GM21447 (cell line): ENCODE measurements around the gene SIT1.
A peak's percentile ranks its signal among the peaks of the same experiment; 100 is the strongest.
"Not testable (repeated sequence)": the region's sequence is repeated elsewhere in the genome, so short reads cannot be mapped to it uniquely, and the experiment has no call there.

Experiments
- ATAC-seq: cut with Tn5 transposase; IDR thresholded peaks from one replicate; pipeline ENCODE4 v1.9.1; 2021; ENCODE audit not compliant: unreplicated experiment

Gene SIT1

GRCh38 chr9:35660966-35661415 lies 10.3 kb upstream of the SIT1 start:
- no peak for ATAC-seq

- no peak for ATAC-seq
These were observed 8.6 kb upstream of the SIT1 start for GRCh38 chr9:35659340-35659739.

DNA sequence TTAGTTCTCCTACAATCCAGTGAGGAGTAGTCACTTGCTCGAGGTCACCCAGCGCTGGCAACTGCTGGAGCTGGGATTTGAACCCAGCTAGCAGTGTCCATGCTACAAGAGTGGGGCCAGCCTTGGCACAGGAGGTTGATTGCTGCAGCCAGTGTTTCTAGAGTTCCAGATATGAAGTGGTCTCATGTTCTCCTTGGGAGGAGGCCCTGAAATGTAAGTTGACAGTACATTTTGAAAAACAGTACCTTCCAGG lies 8.2 kb upstream of the SIT1 start:
- ATAC-seq, result no peak

DNA sequence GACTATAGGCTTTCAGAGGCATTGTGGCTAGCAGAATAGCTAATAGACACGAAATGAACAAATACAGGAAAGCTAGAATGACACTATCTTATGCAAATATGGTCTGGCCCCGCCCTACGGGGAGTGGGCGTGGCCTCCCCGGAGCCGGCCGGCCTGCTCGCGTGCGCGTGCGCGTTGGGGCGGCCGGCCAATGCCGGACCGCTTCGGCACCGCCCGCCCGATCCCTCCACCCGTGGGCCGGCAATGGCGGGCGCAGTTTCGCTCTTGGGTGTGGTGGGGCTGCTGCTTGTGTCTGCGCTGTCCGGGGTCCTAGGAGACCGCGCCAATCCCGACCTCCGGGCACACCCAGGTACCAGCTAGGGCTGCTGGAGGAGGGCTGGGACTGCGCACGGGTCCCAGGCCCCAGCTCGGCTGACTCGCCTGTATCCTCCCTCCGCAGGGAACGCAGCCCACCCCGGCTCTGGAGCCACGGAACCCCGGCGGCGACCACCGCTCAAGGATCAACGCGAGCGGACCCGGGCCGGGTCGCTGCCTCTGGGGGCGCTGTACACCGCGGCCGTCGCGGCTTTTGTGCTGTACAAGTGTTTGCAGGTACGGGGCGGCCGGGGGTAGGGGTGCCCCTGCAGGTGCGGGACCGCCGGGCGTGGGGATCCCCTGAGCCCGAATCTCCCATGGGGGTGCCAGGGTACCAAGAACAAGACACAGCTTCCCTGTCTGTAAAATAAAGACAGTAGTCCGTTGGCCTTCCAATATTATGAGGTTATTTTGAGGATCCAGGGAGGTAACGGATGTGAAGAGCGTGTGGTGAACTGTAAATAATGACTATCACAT lies 7.6 kb upstream of the SIT1 start, which contains the start of gene CCDC107:
Gene CCDC107, plus strand, starts transcription at position 156 of the 831 bp plus-strand sequence. Its CDS starts 88 bp downstream, at position 244.
- peak; percentile 50 for ATAC-seq

DNA sequence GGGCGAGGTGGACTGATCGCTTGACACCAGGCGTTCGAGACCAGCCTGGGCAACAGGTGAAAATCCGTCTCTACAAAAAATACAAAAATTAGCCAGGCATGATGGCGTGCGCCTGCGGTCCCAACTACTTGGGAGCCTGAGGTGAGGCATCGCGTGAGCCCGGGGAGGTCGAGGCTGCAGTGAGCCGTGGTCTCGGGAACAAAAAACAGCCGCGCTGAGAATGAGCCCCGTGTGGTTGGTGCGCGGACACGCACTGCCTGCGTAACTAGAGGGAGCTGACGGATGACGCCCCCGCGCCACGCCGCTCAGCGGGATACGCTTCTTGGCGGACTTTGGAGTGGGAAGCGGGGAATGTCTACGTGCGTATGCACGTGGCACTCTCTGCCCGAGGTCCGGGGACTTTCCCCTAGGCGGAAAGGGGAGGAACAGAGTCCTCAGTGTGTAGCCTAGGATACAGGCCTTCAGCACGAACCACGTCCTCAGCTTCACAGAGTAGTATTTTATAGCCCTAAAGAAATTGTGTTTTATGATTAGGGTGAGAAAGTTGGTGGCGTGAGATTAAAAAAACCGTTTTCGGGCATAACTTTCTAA lies 6.9 kb upstream of the SIT1 start, which contains the start of gene RMRP:
Gene RMRP, minus strand, starts transcription at position 474 of the 591 bp plus-strand sequence.
- peak; percentile 88 for ATAC-seq

DNA sequence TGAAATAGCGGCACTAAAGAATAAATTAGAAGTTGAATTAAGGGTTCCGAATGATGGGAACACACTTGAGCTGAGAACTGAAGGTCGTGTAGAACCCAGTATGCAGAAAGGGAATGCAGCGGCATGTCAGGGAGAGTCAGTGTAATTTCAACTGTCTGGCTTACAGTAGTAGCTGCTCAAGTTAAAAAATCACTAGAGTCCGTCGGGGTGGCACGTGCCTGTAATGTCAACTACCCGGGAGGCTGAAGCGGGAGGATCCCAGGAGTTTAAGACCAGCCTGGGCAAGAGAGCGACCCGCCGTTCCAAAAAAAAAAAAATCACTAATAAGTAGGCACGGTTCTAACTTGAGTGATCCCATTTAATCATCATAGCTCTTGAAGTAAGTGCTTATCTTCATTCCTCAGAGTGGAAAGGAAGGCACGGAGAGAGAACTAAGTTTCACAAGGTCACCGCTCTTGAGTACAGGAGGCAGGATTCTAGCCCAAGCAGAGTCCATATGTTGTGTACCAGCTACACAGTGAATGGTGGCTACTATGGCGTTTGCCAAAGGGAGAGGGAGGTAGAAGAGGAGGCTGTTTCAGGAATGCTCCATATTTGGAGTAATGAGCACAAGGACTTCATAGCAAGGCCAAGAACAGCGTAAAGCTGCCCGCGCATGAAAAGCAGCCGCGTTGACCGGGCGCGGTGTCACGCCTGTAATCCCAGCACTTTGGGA lies 6.3 kb upstream of the SIT1 start:
- no peak for ATAC-seq

GRCh38 chr9:35656348-35656747 lies 5.6 kb upstream of the SIT1 start:
- no peak for ATAC-seq

- no peak for ATAC-seq
These were observed 2.9 kb upstream of the SIT1 start for GRCh38 chr9:35653611-35654010.

DNA sequence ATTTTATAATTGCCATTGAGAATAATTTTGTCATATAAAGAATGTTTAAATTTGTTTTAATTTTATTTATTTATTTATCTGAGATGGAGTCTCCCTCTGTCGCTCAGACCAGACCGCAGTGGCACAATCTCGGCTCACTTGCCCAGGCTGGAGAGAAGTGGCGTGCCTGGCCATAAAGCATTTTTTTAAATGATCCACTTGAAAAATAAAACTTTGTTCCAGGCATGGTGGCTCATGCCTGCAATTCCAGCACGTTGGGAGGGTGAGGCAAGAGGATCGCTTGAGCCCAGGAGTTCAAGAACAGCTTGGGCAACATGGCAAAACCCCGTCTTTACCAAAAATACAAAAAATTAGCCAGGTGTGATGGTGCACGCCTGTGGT lies 2.1 kb upstream of the SIT1 start:
- no peak for ATAC-seq

DNA sequence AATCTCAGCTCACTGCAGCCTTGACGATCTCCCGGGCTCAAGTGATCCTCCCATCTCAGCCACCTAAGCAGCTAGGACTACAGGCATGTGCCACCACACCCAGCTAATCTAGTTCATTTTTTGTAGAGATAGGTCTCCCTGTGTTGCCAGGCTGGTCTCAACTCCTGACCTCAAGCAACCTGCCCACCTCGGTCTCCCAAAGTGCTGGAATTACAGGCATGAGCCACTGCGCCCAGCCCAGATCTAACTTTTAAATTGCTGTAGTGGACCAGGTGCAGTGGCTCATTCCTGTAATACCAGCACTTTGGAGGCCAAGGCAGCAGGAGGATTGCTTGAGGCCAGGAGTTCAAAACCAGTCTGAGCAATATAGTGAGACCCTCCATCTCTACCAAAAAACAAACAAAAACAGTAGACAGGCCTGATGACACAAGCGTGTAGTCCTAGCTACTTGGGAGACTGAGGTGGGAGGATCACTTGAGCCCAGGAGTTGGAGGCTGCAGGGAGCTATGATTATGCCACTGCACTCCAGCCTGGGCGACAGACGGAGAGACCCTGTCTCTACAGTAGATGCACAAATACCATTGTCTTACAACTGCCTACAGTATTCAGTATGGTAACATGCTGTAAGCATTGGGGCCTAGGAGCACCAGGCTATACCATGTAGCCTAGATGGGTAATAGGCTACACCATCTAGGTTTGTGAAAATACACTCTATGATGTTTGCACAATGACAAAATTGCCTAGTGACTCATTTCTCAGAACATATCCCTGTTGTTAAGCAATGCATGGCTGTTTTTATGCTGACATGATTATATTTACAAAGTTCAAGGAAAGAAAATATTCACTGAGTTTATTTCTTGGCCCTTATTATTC lies 1.5 kb upstream of the SIT1 start:
- ATAC-seq, result no peak

DNA sequence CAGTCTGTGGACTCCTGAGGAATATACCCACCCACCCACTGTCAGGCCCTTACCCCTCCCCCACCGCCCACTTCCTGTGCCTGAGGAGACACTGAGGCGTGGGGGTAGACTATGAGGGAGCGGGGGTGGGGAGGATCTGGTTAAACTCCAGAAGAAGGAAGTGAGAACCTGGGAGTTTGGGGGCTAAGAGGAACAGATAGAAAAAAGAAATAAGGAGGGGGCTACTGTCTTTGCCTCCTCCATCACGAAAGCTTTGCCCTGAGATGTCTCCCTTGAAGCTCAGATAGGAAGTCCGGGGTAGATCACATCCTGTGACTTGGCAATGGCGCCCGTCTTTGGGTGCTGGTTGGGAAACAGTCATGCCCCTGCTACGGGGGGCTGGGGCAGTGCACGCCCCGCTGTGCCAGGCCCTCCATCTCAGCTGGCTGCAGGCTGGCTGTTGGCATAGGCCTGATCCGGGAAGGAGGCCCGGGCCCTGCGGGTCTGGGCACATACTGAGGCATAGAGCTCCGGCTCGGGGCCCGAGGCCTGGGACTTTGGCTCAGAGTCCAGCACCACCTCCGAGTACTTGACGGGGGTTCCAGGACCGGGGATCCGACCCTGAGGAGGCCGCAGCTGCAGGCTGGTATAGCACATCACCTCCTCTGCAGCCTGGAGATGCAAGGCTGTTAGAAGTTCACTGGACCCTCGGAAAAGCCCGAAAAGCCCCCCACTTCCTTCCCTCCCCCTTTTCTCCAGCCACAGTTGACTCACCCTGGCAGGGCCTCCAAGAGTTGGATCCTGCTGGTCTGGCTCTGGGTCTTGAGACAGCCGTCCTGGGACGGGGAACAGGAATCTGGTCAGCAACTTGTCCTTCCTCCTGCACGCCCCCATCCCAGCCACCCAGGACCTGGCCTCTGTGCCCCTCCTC lies 1.0 kb downstream of the SIT1 start:
- ATAC-seq, result no peak

DNA sequence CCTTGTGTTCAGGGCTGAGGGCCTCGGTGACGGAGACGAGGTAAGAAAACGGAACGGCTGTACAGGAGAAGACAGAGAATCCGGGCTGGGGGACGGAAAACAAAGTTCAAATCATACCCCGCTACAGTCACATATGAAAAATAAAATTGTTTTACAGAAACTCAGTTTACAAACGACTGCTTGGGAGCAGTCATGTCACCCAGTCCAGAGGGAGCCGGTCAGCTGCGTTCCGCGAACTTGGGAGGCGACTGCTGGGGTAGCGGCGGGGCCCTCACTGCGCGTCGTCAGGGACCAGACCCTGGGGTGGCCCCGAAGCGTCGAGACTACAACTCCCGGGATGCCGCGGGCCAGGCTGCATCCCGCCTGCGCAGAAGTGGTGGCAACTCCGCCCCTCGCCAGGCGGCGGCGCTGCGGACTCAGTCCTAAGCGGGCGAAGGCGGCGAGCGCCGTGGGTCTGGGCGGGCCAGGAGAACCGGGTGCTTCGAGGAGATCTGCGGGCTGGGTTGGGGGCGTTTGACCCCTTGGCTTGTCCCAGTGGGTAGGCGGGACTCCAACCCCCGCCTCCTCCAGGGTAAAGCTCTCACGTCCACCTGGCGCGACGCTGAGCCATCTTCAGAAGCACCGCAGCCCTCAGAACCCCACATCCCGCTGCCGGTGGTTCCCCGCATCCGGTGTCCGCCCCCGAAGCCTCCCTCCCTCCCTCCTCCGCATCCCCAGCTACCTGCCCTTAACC lies 4.0 kb downstream of the SIT1 start:
- ATAC-seq, result peak; percentile 75

- no peak for ATAC-seq
These were observed 4.6 kb downstream of the SIT1 start for GRCh38 chr9:35646153-35646532.

- ATAC-seq, result not testable (repeated sequence)
These were observed 5.0 kb downstream of the SIT1 start for GRCh38 chr9:35645736-35646135.

DNA sequence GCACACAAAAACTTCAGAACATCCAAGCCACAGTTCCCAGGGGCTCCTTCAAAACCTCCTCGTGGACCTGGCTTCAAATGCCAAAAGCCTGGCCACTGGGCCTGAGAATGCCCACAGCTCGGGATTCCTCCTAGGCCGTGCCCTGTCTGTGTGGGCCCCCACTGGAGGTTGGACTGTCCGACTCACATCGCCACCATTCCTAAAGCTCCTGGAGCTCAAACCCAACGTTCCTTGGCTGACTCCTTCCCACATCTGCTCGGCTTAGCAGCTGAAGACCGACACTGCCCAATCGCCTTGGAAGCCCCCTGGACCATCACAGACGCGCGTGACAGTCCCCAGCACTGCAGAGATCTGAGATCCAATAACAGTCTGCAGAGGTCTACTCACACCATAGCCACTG lies 7.7 kb downstream of the SIT1 start:
- no peak for ATAC-seq

- not testable (repeated sequence) for ATAC-seq
These were observed 9.3 kb downstream of the SIT1 start for GRCh38 chr9:35641478-35641877.

DNA sequence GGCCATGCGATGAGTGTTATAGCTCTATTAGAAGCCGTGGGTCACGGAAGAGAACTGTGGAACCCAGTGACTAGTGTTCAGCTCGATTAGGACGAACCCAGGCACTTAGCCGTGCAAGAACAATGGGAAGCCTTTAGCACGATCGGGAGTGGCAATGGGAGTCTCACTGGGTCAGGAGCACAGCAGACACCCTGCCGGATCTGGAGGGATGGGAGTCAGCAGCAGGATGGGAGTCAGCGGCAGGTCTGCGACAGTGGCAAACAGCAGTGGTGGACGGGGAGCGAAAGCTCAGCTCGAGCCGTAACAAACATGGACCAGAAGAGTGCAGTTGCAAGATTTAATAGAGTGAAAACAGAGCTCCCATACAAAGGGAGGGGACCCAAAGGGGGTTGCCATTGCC lies 10.3 kb downstream of the SIT1 start:
- not testable (repeated sequence) for ATAC-seq

DNA sequence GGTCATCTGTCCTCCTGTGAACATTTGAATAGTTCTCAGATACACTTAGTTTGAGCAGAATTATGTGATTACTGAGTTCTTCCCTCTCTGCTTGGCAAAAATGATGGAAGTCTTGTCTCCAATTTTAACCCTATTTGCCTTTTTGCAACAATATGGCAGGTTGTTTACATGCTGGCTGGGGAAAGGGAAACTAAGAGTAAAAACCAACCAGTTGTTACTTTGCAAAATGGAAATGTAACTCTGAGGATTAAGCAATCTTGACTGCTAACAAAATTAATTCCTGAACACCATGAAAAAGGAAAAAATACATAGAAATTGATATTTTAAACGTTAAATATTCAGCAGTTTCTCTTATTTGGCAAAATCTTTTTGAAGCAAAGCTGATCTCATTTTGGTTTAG lies 11.1 kb downstream of the SIT1 start:
- no peak for ATAC-seq

GRCh38 chr9:35639225-35639624 lies 11.5 kb downstream of the SIT1 start:
- not testable (repeated sequence) for ATAC-seq
